SK-N-MC (cell line): ENCODE data around the gene SIM1.

Experiments used
- EZH2 ChIP-seq: fragments of 200-600 bp; sonication (generic); IDR thresholded peaks from one replicate; pipeline ENCODE4 v1.6.1; 2017; ENCODE audit warnings: antibody characterized with exemption
- POLR2AphosphoS5 ChIP-seq: IDR thresholded peaks from 2 replicates; pipeline ENCODE4 v1.6.1; 2012; ENCODE audit warnings: mild to moderate bottlenecking, low read depth, low read length, borderline replicate concordance

GRCh38 chr6:100379386-100379785 lies 85.3 kb downstream of the SIM1 start:
- TF ChIP-seq EZH2 (no peak), POLR2AphosphoS5 (no peak)
